Testis (tissue), 3 donors: ENCODE results near the gene FRMD1. TPM values are rescaled to one million over a fixed set of nuclear protein-coding genes. Genes with fewer than 3 reads are reported as not detected.

Source experiments
- DNase-seq: peaks from one replicate; pipeline ENCODE4 v3.0.0-alpha.2; 2019
- H3K27ac ChIP-seq, 2 donors: fragments of 200-600 bp; sonication (generic); one replicate each; pipeline ENCODE4 v1.5.1; 2019
- H3K27me3 ChIP-seq: fragments of 200-600 bp; sonication (generic); one replicate; pipeline ENCODE4 v1.5.1; 2019
- H3K36me3 ChIP-seq: fragments of 200-600 bp; sonication (generic); one replicate; pipeline ENCODE4 v1.5.1; 2017; ENCODE audit warnings: low read depth; ENCODE audit errors: missing control alignments
- H3K4me1 ChIP-seq: fragments of 200-600 bp; sonication (generic); one replicate; pipeline ENCODE4 v1.5.1; 2019
- H3K4me3 ChIP-seq, 2 donors: fragments of 200-600 bp; sonication (generic); one replicate each; pipeline ENCODE4 v1.5.1; 2017 to 2019
- H3K9me3 ChIP-seq: fragments of 200-600 bp; sonication (generic); one replicate; pipeline ENCODE4 v1.5.1; 2017
- CTCF ChIP-seq, 3 experiments: fragments of 450-650 bp in 2 of 3; fragments of 200-600 bp in 1 of 3; sonication (generic) in 1 of 3; IDR thresholded peaks; one replicate each; pipeline ENCODE4 v1.5.1; 2016 to 2019; ENCODE audit warnings: antibody characterized with exemption in 3 of 3, mild to moderate bottlenecking in 2 of 3, moderate library complexity in 1 of 3
- POLR2A ChIP-seq: fragments of 450-650 bp; IDR thresholded peaks from one replicate; pipeline ENCODE4 v1.6.1; 2017; ENCODE audit warnings: antibody characterized with exemption, mild to moderate bottlenecking, moderate library complexity
- WGBS, 2 donors: methylation state at CpG; one replicate each; pipeline ENCODE4 v1.1.5; 2018; 5-methylcytosine and 5-hydroxymethylcytosine counted together
- intact Hi-C: fragments of 100-400 bp; cut with DNase I; formaldehyde crosslinking; loops from one replicate; pipeline ENCODE4 v1.15.1; 2023; ENCODE audit warnings: low total_unique reads
- polyA plus RNA-seq: library from polyadenylated mRNA; stranded (reverse); fragments of 350-450 nt; fragmentation: Illumina TruSeq; extraction: RNeasy Lipid Tissue Mini Kit (QIAGEN cat#74804); gene quantifications from one replicate; pipeline ENCODE4 v1.2.3, GENCODE V29; 2014; ENCODE audit warnings: low read depth, low replicate concordance; ENCODE audit not compliant: insufficient read depth
- total RNA-seq, 2 donors: library from RNA; depleted of rRNA; stranded (reverse); fragments of >200 nt; gene quantifications; one replicate each; pipeline ENCODE4 v1.2.3, GENCODE V29; 2016

The FRMD1 gene
- total and polyA plus RNA-seq, 3 donors from 2014 or later, result 7.2 to 13.5 (median 8.0) TPM

DNA sequence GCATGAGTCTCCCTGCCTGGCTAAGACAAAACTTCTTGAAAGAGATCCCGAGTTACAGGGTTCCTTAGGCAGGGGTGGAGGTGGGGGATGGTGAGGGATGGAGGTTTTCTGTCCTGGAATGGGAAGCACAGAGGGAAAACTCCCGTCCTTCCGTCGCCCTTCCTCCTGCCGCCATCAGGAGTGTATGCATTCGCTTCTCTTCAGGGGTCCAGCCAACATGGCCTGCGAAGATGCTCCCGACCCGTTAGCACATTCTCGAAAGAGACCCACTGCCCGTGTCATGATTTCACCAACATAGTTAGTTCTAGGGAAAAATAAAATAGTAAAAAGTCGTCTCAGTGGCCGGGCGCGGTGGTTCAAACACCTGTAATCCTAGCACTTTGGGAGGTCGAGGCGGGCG, 44.5 kb downstream of the FRMD1 start:
- WGBS, 2 donors, result 78 to 82% methylated on average over 18 of the region's 18 CpGs
- intact Hi-C loops, result no loop called here
- Histone ChIP-seq H3K9me3 (no peaks in the 10 kb centered on the region), H3K36me3 (no peaks in the 10 kb centered on the region), H3K27me3 (no peaks in the 10 kb centered on the region), H3K27ac (no peak overlapping the region), H3K4me3 (peak overlapping the region in 1 of 2 donors; percentile 26), H3K4me1 (no peaks in the 10 kb centered on the region)
- peak; percentile 13 for DNase-seq
- TF ChIP-seq POLR2A (no peak), CTCF (IDR thresholded peaks at IDR 0.05) (no peak)

DNA sequence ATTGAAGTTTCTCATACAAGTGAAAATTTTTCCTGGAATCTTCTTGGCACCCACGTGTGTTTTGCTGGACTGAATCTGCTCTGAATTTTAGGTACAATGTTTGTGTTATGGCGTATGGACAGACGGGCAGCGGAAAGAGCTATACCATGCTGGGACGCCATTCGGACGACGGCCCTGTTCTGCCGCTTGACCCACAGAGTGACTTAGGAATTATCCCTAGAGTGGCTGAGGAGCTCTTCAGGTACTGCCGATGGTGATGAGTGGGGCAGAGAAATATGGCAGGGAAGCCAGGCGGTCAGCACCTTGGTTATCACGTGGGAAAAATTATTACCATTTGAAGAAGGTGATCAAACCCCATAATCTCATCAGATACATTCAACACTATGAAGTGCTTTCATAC, 45.2 kb downstream of the FRMD1 start:
- intact Hi-C loops, result no loop called here
- H3K27ac ChIP-seq, result no peak overlapping the region
- DNase-seq, result peak; percentile 10

DNA sequence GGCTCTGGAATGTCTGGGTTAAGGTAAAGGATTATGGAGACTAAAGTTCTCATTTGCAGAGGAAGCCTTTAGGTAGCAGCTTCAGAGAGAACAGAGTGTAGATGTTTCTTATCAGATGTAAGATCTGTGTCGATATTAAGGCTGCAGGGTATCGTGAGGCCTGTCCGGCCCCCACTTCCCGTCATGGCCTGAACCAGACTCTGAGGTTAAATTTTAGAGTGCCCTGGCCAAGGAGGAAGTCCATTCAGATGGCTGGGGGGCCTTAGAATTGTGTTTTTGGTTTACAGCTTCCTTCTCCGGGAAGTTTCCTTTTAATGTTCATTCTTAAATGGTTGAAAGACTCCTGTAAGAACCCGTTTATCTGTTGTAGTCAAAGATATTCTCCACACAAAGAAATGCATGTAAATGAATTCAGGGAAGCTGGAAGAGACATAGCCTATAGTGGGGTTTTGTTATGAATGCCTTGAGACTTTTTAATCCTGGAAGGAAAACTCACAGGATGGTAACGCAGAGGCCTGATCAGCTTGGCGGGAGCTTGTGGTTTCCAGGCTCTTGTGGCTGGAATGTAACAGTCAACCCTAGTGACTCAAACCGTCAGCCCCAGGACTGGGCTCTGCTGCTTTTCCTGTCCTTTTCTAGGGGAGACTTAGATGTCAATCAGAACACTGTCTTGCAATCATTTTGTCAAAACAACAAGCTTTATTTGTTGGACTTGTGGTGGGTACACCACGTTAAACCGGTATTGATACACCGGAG, 46.8 kb downstream of the FRMD1 start:
- no peak for DNase-seq
- Histone ChIP-seq H3K4me1 (no peaks in the 10 kb centered on the region), H3K36me3 (no peaks in the 10 kb centered on the region), H3K9me3 (no peaks in the 10 kb centered on the region), H3K27ac (peak overlapping the region in 1 of 2 donors; percentile 64), H3K4me3 (no peak overlapping the region), H3K27me3 (no peaks in the 10 kb centered on the region)
- intact Hi-C loops, result no loop called here
- WGBS, 2 donors, result 66 to 72% methylated on average over 12 of the region's 12 CpGs
- TF ChIP-seq CTCF (IDR thresholded peaks at IDR 0.05), result no peak
- TF ChIP-seq POLR2A, result no peak

More for the DNA sequence above, 45.2 kb downstream of the FRMD1 start:
- Histone ChIP-seq H3K27me3 (no peaks in the 10 kb centered on the region), H3K4me1 (no peaks in the 10 kb centered on the region), H3K36me3 (no peaks in the 10 kb centered on the region), H3K4me3 (no peak overlapping the region), H3K9me3 (no peaks in the 10 kb centered on the region)
- 91 to 95% methylated on average over 12 of the region's 12 CpGs for WGBS, 2 donors
- TF ChIP-seq POLR2A, result no peak
- no peak for TF ChIP-seq CTCF (IDR thresholded peaks at IDR 0.05)

DNA sequence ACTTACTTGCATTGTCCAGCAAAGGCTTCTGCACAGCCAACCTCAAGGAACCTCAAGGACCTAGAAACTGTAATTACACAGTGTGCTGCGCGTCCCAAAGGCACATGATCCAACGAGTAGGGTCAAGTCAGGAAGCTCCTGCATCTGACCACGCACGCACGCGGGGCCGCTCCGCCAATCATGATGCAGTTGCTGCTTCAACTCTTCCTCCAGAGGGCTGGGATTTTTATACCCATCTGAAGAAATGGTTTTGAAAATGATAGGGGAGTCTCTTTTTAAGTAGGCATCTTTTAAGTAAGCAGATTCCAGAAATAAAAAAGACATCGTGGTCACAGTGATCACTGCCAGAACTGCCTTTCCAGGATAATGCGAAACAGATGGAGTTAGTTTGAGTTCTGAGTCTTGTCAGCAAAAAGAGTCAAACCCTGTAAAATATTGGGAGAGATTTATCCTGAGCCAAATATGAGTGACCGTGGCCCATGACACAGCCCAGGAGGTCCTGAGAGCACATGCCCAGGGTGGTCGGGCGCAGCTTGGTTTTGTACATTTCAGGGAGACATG, 47.5 kb downstream of the FRMD1 start:
- DNase-seq, result peak; percentile 58
- H3K36me3 ChIP-seq, result no peaks in the 10 kb centered on the region
- no peaks in the 10 kb centered on the region for H3K27me3 ChIP-seq
- H3K27ac ChIP-seq, result peak overlapping the region in 1 of 2 donors; percentile 64
- TF ChIP-seq POLR2A (no peak), CTCF (IDR thresholded peaks at IDR 0.05) (no peak)
- H3K4me1 ChIP-seq, result no peaks in the 10 kb centered on the region
- no peaks in the 10 kb centered on the region for H3K9me3 ChIP-seq
- intact Hi-C loops, result no loop called here
- no peak overlapping the region for H3K4me3 ChIP-seq
- 67 to 72% methylated on average over 14 of the region's 14 CpGs for WGBS, 2 donors
